ENCODE data around the gene MAGT1.
"Not testable (repeated sequence)": the region's sequence is repeated elsewhere in the genome, so short reads cannot be mapped to it uniquely, and the experiment has no call there.

Gene MAGT1

DNA sequence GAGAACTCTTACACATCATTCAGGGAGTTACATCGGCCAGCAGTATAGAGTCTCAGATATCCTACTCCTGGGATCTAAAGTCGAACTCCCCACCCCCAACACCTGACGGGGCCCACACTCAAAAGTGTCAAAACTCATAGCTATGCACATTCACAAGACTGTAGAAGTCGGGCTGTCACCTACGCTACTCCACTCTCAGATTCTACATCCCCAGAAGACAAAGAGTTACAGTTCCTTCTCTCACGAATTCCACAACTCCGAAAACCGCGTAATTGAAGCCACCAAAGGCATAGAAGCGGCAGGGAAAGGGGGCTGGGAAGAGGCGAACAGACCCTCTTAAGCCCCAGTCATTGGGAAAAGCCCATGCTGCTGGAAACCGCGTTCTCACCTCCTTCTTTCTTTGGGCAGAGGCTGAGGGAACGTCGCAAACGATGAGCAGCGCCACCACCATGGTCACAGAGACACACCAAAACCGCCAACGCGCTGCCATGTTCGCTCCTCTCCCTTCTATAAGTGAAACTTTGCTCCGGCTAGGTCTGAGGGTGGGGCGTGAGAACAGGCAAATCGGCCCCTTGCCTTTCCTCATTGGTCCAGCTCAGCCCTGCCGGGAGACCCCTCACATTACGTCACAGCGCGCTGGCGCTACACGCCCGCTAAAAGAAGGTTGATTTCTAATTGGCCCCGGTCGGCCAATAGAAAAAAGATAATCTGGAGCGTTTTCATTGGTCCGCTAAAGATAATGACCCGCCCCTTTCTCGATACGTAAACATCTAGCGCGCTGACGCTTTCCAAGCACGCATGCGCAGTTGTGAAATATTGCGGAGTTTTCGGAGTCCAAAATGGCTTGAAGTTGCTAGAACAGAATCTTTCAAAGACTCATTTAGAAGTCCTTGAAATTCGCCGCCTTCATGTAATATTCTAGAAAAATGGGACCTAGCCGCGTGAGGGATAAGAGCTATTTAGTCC, at the start of gene MAGT1:
Gene MAGT1 (minus strand): TSS at position 515 of the 966 bp plus-strand sequence. CDS start 25 bp downstream, at position 490.
- peak; percentile 80 for DNase-seq (ENCODE audit: low read depth)

DNA sequence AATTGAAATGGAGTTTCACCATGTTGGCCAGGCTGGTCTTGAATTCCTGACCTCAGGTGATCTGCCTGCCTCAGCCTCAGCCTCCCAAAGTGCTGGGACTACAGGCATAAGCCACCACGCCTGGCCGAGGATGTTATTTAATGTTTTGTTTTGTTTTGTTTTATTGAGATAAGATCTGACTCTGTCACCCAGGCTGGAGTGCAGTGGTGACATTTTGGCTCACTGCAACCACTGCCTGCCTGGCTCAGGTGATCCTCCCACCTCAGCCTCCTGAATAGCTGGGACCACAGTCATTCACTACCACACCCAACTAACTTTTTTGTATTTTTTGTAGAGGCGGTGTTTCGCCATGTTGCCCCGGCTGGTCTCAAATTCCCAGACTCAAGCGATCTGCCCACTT, 49.8 kb upstream of the MAGT1 start:
- DNase-seq (ENCODE audit: low read depth): not testable (repeated sequence)

DNA sequence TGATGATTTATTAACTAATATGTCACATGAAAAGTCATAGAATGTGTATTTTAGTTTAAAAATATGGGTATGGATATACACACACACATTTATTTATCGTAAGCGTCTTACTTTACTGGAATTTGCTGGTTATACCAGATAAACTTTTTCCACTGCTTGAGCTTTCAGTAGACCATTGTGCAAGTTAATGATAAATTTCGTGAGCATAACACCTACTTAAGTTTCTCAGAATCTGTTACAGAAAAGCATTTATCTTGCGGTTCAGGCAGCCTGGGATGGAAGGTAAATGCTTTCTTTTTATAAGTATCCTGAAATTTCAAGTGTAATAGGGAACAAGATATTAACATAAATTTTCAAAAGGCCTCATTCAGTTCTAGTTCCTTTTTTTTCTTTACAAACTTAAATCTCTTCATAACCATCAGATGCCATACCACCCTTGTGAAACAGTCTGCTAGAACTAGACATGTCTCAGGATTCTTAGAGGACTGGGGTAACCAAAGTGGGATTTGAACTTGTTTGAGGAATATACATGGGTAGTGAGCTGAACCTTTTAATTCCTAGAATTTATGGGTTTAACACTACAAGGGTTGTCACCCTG, 42.9 kb upstream of the MAGT1 start:
- DNase-seq (ENCODE audit: low read depth): no peak

DNA sequence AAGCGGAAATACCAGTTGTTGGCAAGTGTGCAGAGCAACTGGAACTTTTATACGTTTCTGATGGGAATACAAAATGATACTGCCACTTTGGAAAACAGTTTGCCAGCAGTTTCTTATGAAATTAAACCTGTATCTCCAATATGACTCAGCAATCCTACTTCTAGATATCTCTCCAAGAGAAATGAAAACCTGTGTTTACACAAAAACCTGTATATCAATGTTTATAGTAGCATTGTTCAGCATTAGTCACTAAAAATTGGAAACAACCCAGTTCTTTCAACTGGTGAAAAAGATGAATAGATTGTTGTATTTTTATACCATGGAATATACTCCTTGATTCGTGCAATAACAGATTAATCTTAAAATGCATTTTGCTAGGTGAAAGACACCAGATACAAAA, 42.1 kb upstream of the MAGT1 start:
- no peak for DNase-seq (ENCODE audit: low read depth)

DNA sequence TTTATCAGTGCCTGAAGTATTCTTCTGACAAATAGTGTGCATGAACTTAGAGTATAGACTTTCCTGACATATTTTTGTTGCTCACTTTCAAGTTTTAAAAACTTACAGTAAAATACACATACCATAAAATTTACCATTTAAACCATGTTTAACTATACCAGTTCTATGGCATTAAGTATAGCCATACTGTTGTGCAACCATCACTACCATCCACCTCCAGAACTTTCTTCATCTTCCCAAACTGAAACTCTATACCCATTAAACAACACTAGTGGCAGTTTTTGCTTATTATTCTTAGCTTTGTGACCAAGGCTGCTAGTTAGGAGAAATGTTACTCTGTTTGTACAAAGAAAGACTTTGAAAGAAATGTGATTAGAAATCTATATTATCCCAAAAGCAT, 41.1 kb upstream of the MAGT1 start:
- no peak for DNase-seq (ENCODE audit: low read depth)

DNA sequence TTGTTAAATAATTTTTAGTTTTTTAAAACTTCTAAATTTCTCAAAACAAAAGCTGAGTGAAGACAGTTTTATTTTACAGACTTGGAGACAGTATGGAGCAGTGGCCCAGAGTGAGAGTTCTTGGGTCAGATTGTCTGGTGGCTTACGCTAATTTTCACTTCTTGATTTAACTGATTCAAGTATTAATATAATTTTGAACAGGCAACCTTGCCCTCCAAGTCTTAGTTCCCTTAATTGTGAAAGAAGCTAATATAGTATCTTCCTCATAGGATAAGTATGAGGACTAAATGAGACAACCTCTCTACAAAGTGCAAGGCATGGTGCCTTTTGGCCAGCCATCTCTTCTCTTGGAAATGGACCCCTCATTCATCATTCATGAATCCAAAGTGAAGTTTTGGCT, 40.7 kb upstream of the MAGT1 start:
- DNase-seq (ENCODE audit: low read depth): no peak

DNA sequence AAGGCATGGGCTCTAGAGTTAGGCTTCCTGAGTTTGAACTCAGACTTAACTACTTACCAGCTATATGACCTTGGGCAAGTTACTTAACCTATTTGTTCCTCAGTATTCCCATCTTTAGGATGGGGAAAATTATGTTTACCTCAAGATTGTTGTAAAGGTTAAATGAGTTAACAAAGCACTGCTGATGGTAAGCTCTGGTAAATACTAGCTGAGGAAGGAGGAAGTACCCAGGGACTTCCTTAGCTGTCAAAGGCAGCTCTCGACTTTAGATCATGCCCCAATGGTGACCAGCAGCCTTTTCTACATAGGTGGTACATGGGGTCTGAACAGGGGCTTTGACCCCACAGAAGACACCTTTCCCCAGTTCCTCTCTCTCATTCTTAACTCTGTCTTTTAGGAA, 35.3 kb upstream of the MAGT1 start:
- DNase-seq (ENCODE audit: low read depth): no peak

DNA sequence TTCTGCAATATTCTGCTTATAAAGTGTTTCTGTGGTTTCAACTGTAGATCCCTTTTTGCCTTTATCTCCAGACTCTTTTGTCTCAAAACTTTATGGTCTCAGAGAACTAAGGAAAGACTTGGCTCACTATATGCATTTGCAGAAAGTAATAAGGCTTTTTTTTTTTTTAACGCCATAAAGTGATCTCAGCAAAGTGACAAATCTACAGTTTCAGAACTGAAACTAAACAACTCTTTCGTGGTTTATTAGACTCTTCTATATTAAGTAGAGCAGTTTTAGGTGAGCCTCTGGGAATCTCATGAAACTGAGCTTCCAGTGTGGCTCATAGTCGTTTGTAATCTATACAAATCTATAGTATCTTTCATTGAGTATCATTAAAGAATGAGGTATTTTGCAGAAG, 30.5 kb upstream of the MAGT1 start:
- DNase-seq (ENCODE audit: low read depth): no peak

DNA sequence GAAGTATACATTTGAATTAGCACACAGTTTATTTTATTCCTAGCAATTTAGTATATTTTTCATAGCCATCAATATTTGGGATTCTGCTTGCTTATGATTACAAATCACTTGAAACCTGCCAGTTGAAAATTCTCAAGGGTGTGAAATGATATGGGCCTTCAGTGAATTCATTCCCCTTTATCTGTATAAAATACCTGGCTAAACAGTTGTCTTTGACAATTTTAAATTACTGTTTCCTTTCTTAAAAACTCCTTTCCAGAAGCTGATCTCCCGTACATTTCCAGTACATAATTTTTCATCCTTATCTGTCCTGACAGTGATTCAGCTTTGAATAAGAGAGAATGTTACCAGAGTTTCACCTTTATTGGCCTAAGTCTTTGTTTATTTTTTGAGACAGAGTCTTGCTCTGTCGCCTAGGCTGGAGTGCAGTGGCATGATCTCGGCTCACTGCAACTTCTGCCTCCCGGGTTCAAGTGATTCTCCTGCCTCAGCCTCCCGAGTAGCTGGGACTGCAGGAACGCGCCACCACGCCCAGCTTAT, 29.2 kb upstream of the MAGT1 start:
- DNase-seq (ENCODE audit: low read depth): no peak

DNA sequence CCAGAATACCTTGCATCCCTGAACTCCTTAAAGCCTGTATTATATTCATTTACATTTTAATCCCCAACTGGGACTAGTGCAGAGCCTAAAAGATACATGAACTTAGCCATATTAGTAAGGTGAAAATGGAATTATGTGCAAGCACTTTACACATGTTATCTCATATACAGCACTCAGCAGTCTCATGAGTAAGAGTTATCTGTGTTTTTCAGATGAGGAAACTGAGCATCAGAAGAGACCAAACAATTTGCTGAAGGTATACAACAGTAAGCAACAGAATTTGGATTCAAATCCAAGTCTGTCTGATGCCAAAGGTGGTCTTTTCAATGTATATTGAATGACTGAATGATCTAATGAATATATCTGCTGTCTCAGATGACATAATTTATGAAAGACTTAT, 27.6 kb upstream of the MAGT1 start:
- no peak for DNase-seq (ENCODE audit: low read depth)

DNA sequence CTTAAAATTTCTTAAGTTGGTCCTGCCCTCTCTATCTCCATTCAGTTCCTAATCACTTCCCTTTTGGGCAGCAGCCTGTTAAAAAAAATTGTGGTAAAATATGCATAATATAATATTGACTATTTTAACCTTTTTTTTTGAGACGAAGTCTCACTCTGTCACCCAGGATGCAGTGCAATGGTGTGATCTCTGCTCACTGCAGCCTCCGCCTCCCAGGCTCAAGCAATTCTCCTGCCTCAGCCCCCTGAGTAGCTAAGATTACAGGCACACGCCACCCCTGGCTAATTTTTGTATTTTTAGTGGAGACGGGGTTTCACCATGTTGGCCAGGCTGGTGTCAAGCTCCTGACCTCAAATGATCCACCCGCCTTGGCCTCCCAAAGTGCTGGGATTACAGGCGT, 24.1 kb upstream of the MAGT1 start:
- DNase-seq (ENCODE audit: low read depth): not testable (repeated sequence)

DNA sequence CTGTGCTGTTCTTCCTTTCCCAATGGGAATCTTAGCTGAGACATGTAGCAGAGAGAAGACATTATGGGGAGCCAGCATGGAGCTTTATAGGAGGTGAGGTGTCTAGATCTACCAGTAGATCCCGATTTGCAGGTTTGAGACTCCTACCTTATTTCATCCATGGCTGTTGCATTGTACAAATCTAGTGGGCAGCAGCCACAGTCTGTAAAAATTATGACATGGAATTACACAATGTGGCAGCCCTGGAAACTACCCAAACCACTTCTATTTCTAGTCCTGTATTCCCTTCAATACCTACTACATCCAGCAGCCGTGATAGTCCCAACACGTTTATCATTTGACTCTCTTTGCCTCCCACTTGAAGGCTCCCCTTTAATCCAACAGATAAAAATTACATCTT, 23.3 kb upstream of the MAGT1 start:
- DNase-seq (ENCODE audit: low read depth): no peak

DNA sequence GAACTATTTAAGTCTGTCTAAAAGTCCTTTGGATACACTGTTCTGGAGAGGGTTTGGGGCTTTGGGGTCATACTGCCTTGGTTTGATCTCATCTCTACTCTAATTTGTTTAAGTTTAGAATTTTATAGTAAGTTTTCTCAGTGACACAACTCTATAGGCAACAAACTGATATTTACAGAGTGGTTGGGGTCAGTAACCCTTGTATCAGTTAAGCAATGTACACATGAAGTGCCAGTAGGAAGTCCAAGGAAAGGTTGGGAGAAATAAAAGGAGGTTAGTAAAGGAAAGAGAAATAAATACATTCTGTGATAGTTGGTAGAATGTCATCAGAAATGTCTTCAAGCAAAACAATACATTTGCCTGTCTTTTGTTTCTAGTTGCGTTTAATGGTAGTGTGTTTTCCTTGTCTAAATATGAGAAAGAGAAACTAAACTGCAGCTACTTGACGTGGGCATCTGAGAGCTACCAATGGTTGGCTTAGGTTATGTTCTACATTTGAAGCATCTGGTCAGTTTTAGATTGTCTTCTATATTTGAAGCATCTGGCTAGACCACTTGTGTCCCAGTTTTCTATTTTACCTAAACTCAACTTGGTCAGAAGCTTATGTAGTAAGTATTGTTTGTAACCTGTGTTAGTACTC, 22.2 kb upstream of the MAGT1 start:
- DNase-seq (ENCODE audit: low read depth): no peak

DNA sequence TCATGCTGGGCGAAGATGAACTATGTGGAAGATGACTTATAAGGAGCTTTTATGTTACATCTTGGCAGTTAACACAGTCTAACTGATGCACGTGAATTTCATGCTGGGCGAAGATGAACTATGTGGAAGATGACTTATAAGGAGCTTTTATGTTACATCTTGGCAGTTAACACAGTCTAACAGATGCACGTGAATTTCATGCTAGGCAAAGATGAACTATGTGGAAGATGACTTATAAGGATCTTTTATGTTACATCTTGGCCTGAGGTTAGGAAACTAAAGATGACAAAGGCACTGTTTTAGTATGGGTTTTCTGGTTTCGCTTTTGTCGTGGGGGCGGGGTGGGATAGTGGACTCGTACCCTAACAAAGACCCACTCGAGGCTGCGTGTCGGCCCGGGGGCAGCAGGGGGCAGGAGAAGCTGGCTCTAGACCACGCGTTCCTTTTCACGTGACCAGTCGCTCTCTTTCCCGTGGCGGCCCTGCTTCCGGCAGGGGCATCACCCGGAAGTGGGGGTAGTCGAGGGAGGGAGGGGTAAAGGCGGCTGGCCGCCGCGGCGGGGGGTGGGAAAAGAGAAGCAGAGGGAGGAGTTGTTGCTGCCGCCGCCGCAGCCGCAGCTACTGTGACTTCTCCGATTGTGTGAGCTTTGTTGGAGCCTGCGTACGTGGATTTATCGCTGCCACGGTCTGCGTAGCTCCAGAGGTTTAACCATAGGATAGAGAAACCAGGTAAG, 15.0 kb upstream of the MAGT1 start, which contains the start of gene ATP7A:
Gene ATP7A (plus strand): TSS at position 586 of the 733 bp plus-strand sequence. CDS start 60,949 bp downstream, outside the sequence.
- peak; percentile 34 for DNase-seq (ENCODE audit: low read depth)

DNA sequence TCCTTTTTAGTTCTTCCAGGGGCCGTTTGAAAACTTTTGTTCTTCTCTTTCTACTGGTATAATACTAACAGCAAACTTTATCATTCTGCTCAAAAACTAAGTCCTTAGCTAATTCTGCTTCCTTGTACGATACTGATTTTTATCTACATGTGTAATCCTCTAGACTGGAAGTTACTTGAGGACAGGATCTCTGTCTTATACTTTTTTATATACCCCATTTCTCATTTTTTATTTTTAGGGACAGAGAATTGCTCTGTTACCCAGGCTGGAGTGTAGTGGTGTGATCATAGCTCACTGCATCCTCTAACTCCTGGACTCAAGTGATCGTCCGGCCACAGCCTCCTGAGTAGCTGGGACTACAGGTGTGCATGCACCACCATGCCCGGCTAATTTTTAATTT, 6.3 kb upstream of the MAGT1 start:
- DNase-seq (ENCODE audit: low read depth): no peak

DNA sequence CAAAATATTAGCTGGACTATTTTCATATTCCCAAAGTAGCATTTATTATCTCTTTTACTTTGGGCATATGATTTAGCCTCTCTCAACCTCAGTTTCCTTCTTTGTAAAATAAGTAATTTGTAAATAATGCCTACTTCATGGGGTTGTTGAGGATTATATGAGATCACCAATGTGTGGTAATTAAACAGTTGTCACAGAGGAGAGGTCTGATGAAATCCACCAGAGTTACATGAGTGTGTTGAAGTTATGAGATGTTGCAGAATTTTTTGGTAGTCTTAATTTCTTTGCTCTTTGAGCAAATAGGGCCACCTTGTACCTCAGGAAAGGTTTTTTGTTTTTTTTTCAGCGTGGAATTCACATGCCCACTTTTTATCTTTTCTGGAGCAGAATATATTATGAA, 5.5 kb upstream of the MAGT1 start:
- DNase-seq (ENCODE audit: low read depth): no peak

DNA sequence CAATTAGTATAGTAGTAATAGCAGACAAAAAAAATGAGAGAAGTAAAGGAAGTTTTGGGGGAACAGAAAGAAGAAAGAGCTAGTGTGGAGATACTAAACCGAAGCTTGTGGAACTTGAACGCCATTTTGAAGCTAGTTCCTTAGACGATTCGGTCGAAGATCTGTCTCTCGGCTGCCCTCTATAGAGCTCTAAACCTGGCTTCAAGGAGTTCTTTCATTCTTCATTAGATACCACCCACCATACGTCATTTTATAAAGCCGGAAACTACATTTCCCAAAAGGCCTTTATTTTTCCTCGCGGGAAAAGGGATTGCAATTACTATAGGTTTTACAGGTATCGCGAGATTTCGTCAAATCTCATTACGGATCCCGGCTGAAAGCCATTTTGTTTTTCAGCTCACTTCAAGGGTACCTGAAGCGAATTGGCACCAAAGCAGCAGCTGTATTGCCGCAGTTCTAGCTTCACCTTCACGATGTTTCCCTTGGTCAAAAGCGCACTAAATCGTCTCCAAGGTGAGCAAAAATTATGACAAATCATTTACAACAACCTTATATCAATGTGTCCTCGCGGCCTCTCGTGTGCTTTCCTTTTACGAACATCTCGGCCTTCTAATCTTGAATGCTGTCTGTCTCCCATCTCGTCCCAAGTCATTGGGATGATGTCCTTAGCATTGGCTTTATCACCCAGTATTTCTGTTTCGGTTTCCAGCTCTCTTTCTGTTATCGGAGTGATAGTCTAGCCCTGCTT, 4.0 kb upstream of the MAGT1 start, which contains the start of gene COX7B:
Gene COX7B (plus strand): TSS at position 388 of the 748 bp plus-strand sequence. CDS start 86 bp downstream, at position 474.
- peak; percentile 87 for DNase-seq (ENCODE audit: low read depth)

DNA sequence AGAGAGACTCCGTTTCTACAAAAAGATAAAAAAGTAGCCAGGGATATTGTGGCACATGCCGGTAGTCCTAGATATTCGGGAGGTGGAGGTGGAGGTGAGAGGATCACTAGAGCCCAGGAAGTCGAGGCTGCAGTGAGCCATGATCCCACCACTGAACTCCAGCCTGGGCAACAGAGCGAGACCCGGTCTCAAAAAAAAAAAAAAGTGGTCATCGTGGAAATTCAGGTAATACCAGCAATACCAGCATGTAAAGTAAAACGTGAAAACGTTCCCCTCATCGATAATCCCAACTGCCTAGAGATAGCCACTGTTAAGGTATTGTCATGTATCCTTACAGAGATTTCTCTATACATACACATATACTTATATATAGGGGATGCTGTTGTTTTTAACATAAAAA, 1.5 kb downstream of the MAGT1 start:
- no peak for DNase-seq (ENCODE audit: low read depth)

DNA sequence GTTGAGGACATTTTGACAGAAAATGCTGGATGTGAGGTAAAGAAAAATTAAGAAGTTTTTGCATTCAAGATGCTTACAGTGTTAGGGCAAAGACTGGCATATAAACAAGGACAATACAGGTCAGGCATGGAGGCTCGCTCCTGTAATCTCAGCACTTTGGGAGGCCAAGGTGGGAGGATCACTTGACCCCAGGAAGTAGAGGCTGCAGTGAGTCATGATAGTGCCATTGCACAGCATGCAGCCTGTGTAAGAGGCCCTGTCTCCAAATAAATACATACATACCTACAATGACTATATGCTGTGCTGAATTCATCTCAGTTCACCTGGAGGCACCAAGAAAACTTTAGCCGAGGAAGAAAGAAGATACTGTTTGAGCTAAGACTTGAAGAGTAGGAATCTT, 2.3 kb downstream of the MAGT1 start:
- no peak for DNase-seq (ENCODE audit: low read depth)

DNA sequence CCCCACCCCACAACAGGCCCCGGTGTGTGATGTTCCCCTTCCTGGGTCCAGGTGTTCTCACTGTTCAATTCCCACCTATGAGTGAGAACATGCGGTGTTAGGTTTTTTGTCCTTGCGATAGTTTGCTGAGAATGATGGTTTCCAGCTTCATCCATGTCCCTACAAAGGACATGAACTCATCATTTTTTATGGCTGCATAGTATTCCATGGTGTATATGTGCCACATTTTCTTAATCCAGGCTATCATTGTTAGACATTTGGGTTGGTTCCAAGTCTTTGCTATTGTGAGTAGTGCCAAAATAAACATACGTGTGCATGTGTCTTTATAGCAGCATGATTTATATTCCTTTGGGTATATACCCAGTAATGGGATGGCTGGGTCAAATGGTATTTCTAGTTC, 13.8 kb downstream of the MAGT1 start:
- not testable (repeated sequence) for DNase-seq (ENCODE audit: low read depth)

DNA sequence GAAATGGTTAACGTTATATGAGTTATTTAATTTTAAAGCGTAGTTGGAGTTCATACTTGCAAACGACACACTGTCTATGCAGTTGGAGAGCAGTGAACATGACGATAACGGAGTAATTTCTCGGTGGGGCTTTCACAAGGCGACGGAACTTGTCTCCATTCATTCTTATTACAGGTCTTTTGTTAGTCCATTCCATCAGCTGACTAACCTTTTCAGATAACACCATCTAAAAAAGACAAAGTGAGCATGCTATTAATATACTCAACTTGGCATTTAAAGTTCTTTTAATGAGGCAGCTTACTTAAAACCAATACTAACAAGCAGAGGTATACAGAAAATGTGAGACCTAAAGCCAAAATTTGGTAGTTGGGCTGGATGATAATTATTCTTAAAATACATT, 19.9 kb downstream of the MAGT1 start:
- DNase-seq (ENCODE audit: low read depth): no peak

All from GM04503 (cell line).